GM12878 (cell line): Measurements from ENCODE around the gene CNGA1. TPM values are rescaled to one million over a fixed set of nuclear protein-coding genes. Genes with fewer than 3 reads are reported as not detected.

Experiments
- ATAC-seq: fragments of 200-7000 bp; cut with Tn5 transposase; 3 replicates; pipeline ENCODE4 v1.9.1; 2020; ENCODE audit warnings: mild to moderate bottlenecking, moderate library complexity
- BruUV-seq: library from RNA; stranded (reverse); fragments of 400-500 nt; replicated peaks from 2 replicates; lab custom pipeline; 2021; lab: Mats Ljungman, UMichigan
- CTCF ChIA-PET: fragments of 300-600 bp; sonication (Branson Sonifier 250); formaldehyde crosslinking; extraction: SDS; loops from one replicate; lab custom pipeline; 2021; ENCODE audit warnings: inconsistent platforms; lab: Yijun Ruan, JAX
- POLR2A ChIA-PET: fragments of 350-600 bp; formaldehyde crosslinking; extraction: SDS; loops from one replicate; lab custom pipeline; 2021; ENCODE audit warnings: inconsistent platforms; lab: Charles Lee
- RAD21 ChIA-PET: fragments of 300-600 bp; sonication (Branson Sonifier 250); formaldehyde crosslinking; loops from one replicate; lab custom pipeline; 2023; ENCODE audit warnings: antibody characterized with exemption; ENCODE audit not compliant: unreplicated experiment; lab: Charles Lee
- SMC1A ChIA-PET: fragments of 300-600 bp; sonication (Branson Sonifier 250); formaldehyde crosslinking; loops from one replicate; lab custom pipeline; 2023; ENCODE audit not compliant: unreplicated experiment, uncharacterized antibody; lab: Charles Lee
- DNase-seq: peaks from one replicate; pipeline ENCODE4 v3.0.0-alpha.2; 2011; ENCODE audit warnings: low read depth, low spot score
- FAIRE-seq: peaks from 3 replicates; lab custom pipeline; 2011; peaks lifted over from hg19 to GRCh38; lab: Jason Lieb, UNC
- H2AFZ ChIP-seq: 2 replicates; pipeline ENCODE4 v1.6.0; 2011; ENCODE audit warnings: low read depth, low read length, control low read depth; ENCODE audit not compliant: control insufficient read depth
- H3K27ac ChIP-seq: 2 replicates; pipeline ENCODE4 v1.5.1; 2011; ENCODE audit warnings: control low read depth; ENCODE audit not compliant: control insufficient read depth, insufficient read depth
- H3K27me3 ChIP-seq, 2 experiments: replicated peaks in 1 of 2; 2 replicates each; pipeline versions ENCODE4 v1.6.0 to v1.6.1; 2011; ENCODE audit warnings: low read length in 1 of 2; ENCODE audit not compliant: control insufficient read depth in 2 of 2, insufficient read depth in 2 of 2
- H3K36me3 ChIP-seq, 2 experiments: 2 replicates each; pipeline ENCODE4 v1.5.1; 2011; ENCODE audit warnings: low read length in 1 of 2; ENCODE audit not compliant: control insufficient read depth in 2 of 2, insufficient read depth in 2 of 2
- H3K4me1 ChIP-seq: 2 replicates; pipeline ENCODE4 v1.6.1; 2011; ENCODE audit warnings: mild to moderate bottlenecking, low read length, moderate library complexity, mixed read lengths; ENCODE audit not compliant: control insufficient read depth, insufficient read depth
- H3K4me2 ChIP-seq: 2 replicates; pipeline ENCODE4 v1.6.0; 2011; ENCODE audit warnings: control low read depth; ENCODE audit not compliant: control insufficient read depth, insufficient read depth
- H3K4me3 ChIP-seq: fragments of 200-600 bp; sonication (generic); 2 replicates; pipeline ENCODE4 v1.5.1; 2016
- H3K79me2 ChIP-seq: 2 replicates; pipeline ENCODE4 v1.6.0; 2011; ENCODE audit warnings: low read length; ENCODE audit not compliant: control insufficient read depth, insufficient read depth
- H3K9ac ChIP-seq: 2 replicates; pipeline ENCODE4 v1.8.0; 2011; ENCODE audit warnings: low read length, control low read depth, mixed read lengths; ENCODE audit not compliant: control insufficient read depth, insufficient read depth
- H3K9me3 ChIP-seq: replicated peaks from 3 replicates; pipeline ENCODE4 v1.5.1; 2011; ENCODE audit warnings: mild to moderate bottlenecking, low read length; ENCODE audit not compliant: control insufficient read depth, insufficient read depth
- H4K20me1 ChIP-seq: 2 replicates; pipeline ENCODE4 v1.6.0; 2011; ENCODE audit not compliant: control insufficient read depth, insufficient read depth
- BCL11A ChIP-seq: IDR thresholded peaks from 2 replicates; pipeline ENCODE4 v1.6.1; 2011; ENCODE audit warnings: low read depth, low read length
- BCL3 ChIP-seq: IDR thresholded peaks from 2 replicates; pipeline ENCODE4 v1.6.1; 2011; ENCODE audit warnings: borderline replicate concordance, low read depth, mild to moderate bottlenecking, moderate library complexity, low read length; ENCODE audit not compliant: insufficient read depth, poor library complexity, severe bottlenecking
- BHLHE40 ChIP-seq, 2 experiments: fragments of 450-650 bp in 1 of 2; IDR thresholded peaks; 2 replicates each; pipeline ENCODE4 v1.6.1; 2011 to 2017; ENCODE audit warnings: low read depth in 2 of 2, borderline replicate concordance in 1 of 2, improper control_type of control experiment in 1 of 2, low read length in 1 of 2, mild to moderate bottlenecking in 1 of 2
- CTCF ChIP-seq, 3 experiments: IDR thresholded peaks in 2 of 3; conservative IDR thresholded peaks in 1 of 3; 2 replicates each; pipeline ENCODE4 v1.5.1; 2011; ENCODE audit warnings: low read depth in 3 of 3, low read length in 3 of 3, mild to moderate bottlenecking in 3 of 3, control low read depth in 2 of 3, moderate library complexity in 2 of 3, inconsistent platforms in 1 of 3, mixed read lengths in 1 of 3; ENCODE audit not compliant: control insufficient read depth in 2 of 3, insufficient read depth in 1 of 3; ENCODE audit errors: extremely low read depth in 1 of 3
- EZH2 ChIP-seq: IDR thresholded peaks from 2 replicates; pipeline ENCODE4 v1.6.1; 2012; ENCODE audit warnings: low read depth, mild to moderate bottlenecking, control low read depth, inconsistent platforms, low read length, borderline replicate concordance; ENCODE audit not compliant: control insufficient read depth
- MEF2B ChIP-seq: fragments of 450-650 bp; IDR thresholded peaks from 2 replicates; pipeline ENCODE4 v1.6.1; 2018; ENCODE audit warnings: mild to moderate bottlenecking, moderate library complexity; ENCODE audit not compliant: partially characterized antibody, poor library complexity, severe bottlenecking
- RCOR1 ChIP-seq: conservative IDR thresholded peaks from 2 replicates; pipeline ENCODE4 v1.6.1; 2012; ENCODE audit warnings: low read depth, low read length, improper control_type of control experiment
- REST ChIP-seq: IDR thresholded peaks from 2 replicates; pipeline ENCODE4 v1.6.1; 2012; ENCODE audit warnings: mild to moderate bottlenecking, low read depth, low read length
- ZNF217 ChIP-seq: fragments of 450-650 bp; IDR thresholded peaks from 2 replicates; pipeline ENCODE4 v1.6.1; 2017; ENCODE audit warnings: antibody characterized with exemption, mild to moderate bottlenecking
- WGBS: methylation state at CpG from one replicate; pipeline ENCODE4 v1.1.6; 2016; ENCODE audit warnings: low lambda C conversion rate; ENCODE audit not compliant: insufficient replicate concordance, insufficient coverage; ENCODE audit errors: missing lambda C conversion rate; 5-methylcytosine and 5-hydroxymethylcytosine counted together
- in situ Hi-C: fragments of 300-500 bp; cut with MboI; formaldehyde crosslinking; loops from 9 replicates; pipeline ENCODE4 v1.14.3; 2018; ENCODE audit warnings: mixed read lengths
- intact Hi-C: fragments of 100-400 bp; cut with micrococcal nuclease; formaldehyde crosslinking; loops from one replicate; pipeline ENCODE4 v1.14.2; 2022; ENCODE audit not compliant: unreplicated experiment
- polyA plus RNA-seq, 11 experiments: library from polyadenylated mRNA; depleted of rRNA in 4 of 11; unstranded in 6 of 11; stranded (reverse) in 5 of 11; fragments of >200 nt; fragmentation: Nextera tagmentation in 4 of 11; fragmentation: Illumina TruSeq in 1 of 11; extraction: Ambion mirVana in 4 of 11; extraction: Trizol in 1 of 11; gene quantifications; 1 replicate in 1 of 11; 2 replicates in 10 of 11; pipeline versions ENCODE4 v1.2.1 to v1.2.3, GENCODE V29; 2011 to 2016; ENCODE audit warnings: inconsistent platforms in 2 of 11, missing spikeins in 2 of 11, low read depth in 1 of 11
- total RNA-seq, 4 experiments: library from RNA; depleted of rRNA in 3 of 4; stranded (reverse); fragments of >200 nt in 3 of 4; fragmentation: Illumina TruSeq in 1 of 4; extraction: Trizol in 1 of 4; gene quantifications; 2 replicates each; pipeline versions ENCODE4 v1.2.1 to v1.2.3, GENCODE V29; 2013 to 2021

CNGA1 gene
- total and polyA plus RNA-seq, 10 of the 15 experiments (the other 5 are each of a cell fraction or from before 2014, with no cell fraction given) = 0.38 to 14.2 (median 5.1) TPM

- peak overlapping the region; percentile 96 for H3K4me2 ChIP-seq
- no peak overlapping the region for H3K4me3 ChIP-seq
- no peak for FAIRE-seq
- no TSS peak for BruUV-seq
- no peak overlapping the region for H3K27ac ChIP-seq
- POLR2A ChIA-PET = no interaction called here
- SMC1A ChIA-PET = no interaction called here
- no peak for ATAC-seq
- TF ChIP-seq RCOR1 = no peak
- TF ChIP-seq REST = no peak
- TF ChIP-seq EZH2 = no peak
- no peak for TF ChIP-seq CTCF (IDR thresholded peaks at IDR 0.05 in 2 of 3, conservative IDR thresholded peaks at IDR 0.05 in 1 of 3; ENCODE audit: control insufficient read depth in 2 of 3, extremely low read depth in 1 of 3, insufficient read depth in 1 of 3, low read depth in 3 of 3, low read length in 3 of 3)
- TF ChIP-seq BHLHE40 (IDR thresholded peaks at IDR 0.05; ENCODE audit: borderline replicate concordance in 1 of 2, low read depth in 2 of 2, low read length in 1 of 2) = no peak
- no peak for TF ChIP-seq MEF2B
- no peak for TF ChIP-seq ZNF217
- TF ChIP-seq BCL11A = no peak
- no peak for TF ChIP-seq BCL3
- no peaks in the 10 kb centered on the region for H3K36me3 ChIP-seq
- H3K79me2 ChIP-seq = no peaks in the 10 kb centered on the region
- RAD21 ChIA-PET = interaction anchor here (1.5 kb wide), 1 partner anchor 32 kb away, joined by 4 read pairs; no protein-coding TSS in a partner anchor
- no peaks in the 10 kb centered on the region for H4K20me1 ChIP-seq
- no peak overlapping the region for H3K9ac ChIP-seq
- no peaks in the 10 kb centered on the region; a peak in 1 of 4 replicates for H3K27me3 ChIP-seq
- 91% methylated on average over 4 of the region's 4 CpGs for WGBS
- intact Hi-C loops (no loop called here), in situ Hi-C loops (no loop called here)
- no peaks in the 10 kb centered on the region for H3K4me1 ChIP-seq
- CTCF ChIA-PET = no interaction called here
- no peaks in the 10 kb centered on the region; the same call in 1 of the 3 replicates for H3K9me3 ChIP-seq
- H2AFZ ChIP-seq = no peak overlapping the region
- no peak for DNase-seq
Measured at GRCh38 chr4:48015216-48015615, 1.3 kb downstream of the CNGA1 start.
